Endothelial cell of umbilical vein (primary cell): ENCODE results near the gene RNU2-63P. TPM values are rescaled to one million over a fixed set of nuclear protein-coding genes. Genes with fewer than 3 reads are reported as not detected.

Experiments
- BruUV-seq: library from RNA; stranded (reverse); fragments of 400-500 nt; replicated peaks from 2 replicates; lab custom pipeline; 2021; lab: Mats Ljungman, UMichigan
- CTCF ChIA-PET: fragments of 300-600, 350-600 bp; sonication (Branson Sonifier 250); formaldehyde crosslinking; loops from one replicate; lab custom pipeline; 2021; ENCODE audit warnings: antibody characterized with exemption, inconsistent platforms; lab: Charles Lee
- POLR2A ChIA-PET: fragments of 300-600, 350-600 bp; sonication (Branson Sonifier 250); formaldehyde crosslinking; loops from one replicate; lab custom pipeline; 2021; ENCODE audit warnings: antibody characterized with exemption, inconsistent platforms; lab: Charles Lee
- DNase-seq: peaks from one replicate; pipeline ENCODE4 v3.0.0-alpha.2; 2011; ENCODE audit warnings: low read depth, low spot score
- FAIRE-seq: peaks from 2 replicates; lab custom pipeline; 2011; peaks lifted over from hg19 to GRCh38; lab: Jason Lieb, UNC
- H2AFZ ChIP-seq: 2 replicates; pipeline ENCODE4 v1.6.0; 2012; ENCODE audit warnings: low read depth, low read length, control low read depth, inconsistent platforms
- H3K27ac ChIP-seq: 2 replicates; pipeline ENCODE4 v1.5.1; 2011; ENCODE audit warnings: low read depth, mild to moderate bottlenecking, control low read depth, low read length, moderate library complexity; ENCODE audit not compliant: insufficient read depth
- H3K27me3 ChIP-seq, 2 experiments: 2 replicates each; pipeline versions ENCODE4 v1.6.0 to v1.6.1; 2011; ENCODE audit warnings: low read length in 2 of 2, mixed read lengths in 1 of 2; ENCODE audit not compliant: control insufficient read depth in 2 of 2, insufficient read depth in 2 of 2
- H3K36me3 ChIP-seq, 2 experiments: 2 replicates in 1 of 2; 3 replicates in 1 of 2; pipeline ENCODE4 v1.5.1; 2011; ENCODE audit warnings: low read length in 2 of 2, mild to moderate bottlenecking in 1 of 2, moderate library complexity in 1 of 2; ENCODE audit not compliant: control insufficient read depth in 2 of 2, insufficient read depth in 2 of 2; ENCODE audit errors: extremely low read depth in 1 of 2
- H3K4me1 ChIP-seq: 3 replicates; pipeline ENCODE4 v1.5.1; 2011; ENCODE audit warnings: mild to moderate bottlenecking, low read length; ENCODE audit not compliant: control insufficient read depth, insufficient read depth; ENCODE audit errors: extremely low read depth
- H3K4me2 ChIP-seq: 2 replicates; pipeline ENCODE4 v1.6.1; 2011; ENCODE audit warnings: low read length, control low read depth, mixed read lengths; ENCODE audit not compliant: insufficient read depth
- H3K4me3 ChIP-seq, 3 experiments: fragments of 200-600 bp in 1 of 3; sonication (generic), shearing (Covaris generic) in 1 of 3; replicated peaks in 1 of 3; 2 replicates each; pipeline ENCODE4 v1.5.1; 2011 to 2016; ENCODE audit warnings: control low read depth in 3 of 3, low read length in 3 of 3, mild to moderate bottlenecking in 2 of 3, inconsistent platforms in 1 of 3, low read depth in 1 of 3, moderate library complexity in 1 of 3; ENCODE audit not compliant: insufficient read depth in 1 of 3
- H3K79me2 ChIP-seq: 2 replicates; pipeline ENCODE4 v1.6.0; 2012; ENCODE audit warnings: low read length, inconsistent platforms; ENCODE audit not compliant: control insufficient read depth, insufficient read depth
- H3K9ac ChIP-seq: replicated peaks from 2 replicates; pipeline ENCODE3; 2011; ENCODE audit warnings: low read length, control low read depth; ENCODE audit not compliant: insufficient read depth; ENCODE audit errors: extremely low read depth
- H3K9me1 ChIP-seq: replicated peaks from 3 replicates; pipeline ENCODE4 v1.6.0; 2011; ENCODE audit warnings: mild to moderate bottlenecking, low read length; ENCODE audit not compliant: control insufficient read depth, insufficient read depth; ENCODE audit errors: extremely low read depth
- H3K9me3 ChIP-seq: replicated peaks from 2 replicates; pipeline ENCODE4 v1.5.1; 2012; ENCODE audit warnings: low read length, inconsistent platforms; ENCODE audit not compliant: control insufficient read depth, insufficient read depth
- H4K20me1 ChIP-seq: replicated peaks from 2 replicates; pipeline ENCODE3; 2011; ENCODE audit warnings: mild to moderate bottlenecking, low read length; ENCODE audit not compliant: control insufficient read depth, insufficient read depth; ENCODE audit errors: extremely low read depth
- EZH2 ChIP-seq: IDR thresholded peaks from 2 replicates; pipeline ENCODE4 v1.6.1; 2012; ENCODE audit warnings: borderline replicate concordance, low read depth, mild to moderate bottlenecking, moderate library complexity, low read length, inconsistent platforms; ENCODE audit not compliant: severe bottlenecking
- FOS ChIP-seq: IDR thresholded peaks from 2 replicates; pipeline ENCODE4 v1.6.1; 2011; ENCODE audit warnings: mild to moderate bottlenecking, low read length, moderate library complexity, borderline replicate concordance; ENCODE audit not compliant: insufficient read depth
- GATA2 ChIP-seq: IDR thresholded peaks from 2 replicates; pipeline ENCODE4 v1.7.0; 2011; ENCODE audit warnings: low read depth, mild to moderate bottlenecking, moderate library complexity, mixed read lengths, low read length; ENCODE audit not compliant: insufficient read length, insufficient read depth
- JUN ChIP-seq: IDR thresholded peaks from 2 replicates; pipeline ENCODE4 v1.6.1; 2011; ENCODE audit warnings: borderline replicate concordance, low read depth; ENCODE audit not compliant: insufficient read length, insufficient read depth
- MYC ChIP-seq: IDR thresholded peaks from one replicate; pipeline ENCODE4 v1.6.1; 2011; ENCODE audit warnings: mild to moderate bottlenecking, low read depth, low read length
- POLR2A ChIP-seq: IDR thresholded peaks from 2 replicates; pipeline ENCODE4 v1.6.1; 2012; ENCODE audit warnings: low read depth, mild to moderate bottlenecking, control low read depth, low read length
- POLR2AphosphoS5 ChIP-seq: IDR thresholded peaks from 2 replicates; pipeline ENCODE4 v1.6.1; 2012; ENCODE audit warnings: low read depth, mild to moderate bottlenecking, control low read depth, low read length, moderate library complexity; ENCODE audit not compliant: insufficient read depth
- dilution Hi-C: fragments of 300-500 bp; cut with MboI; formaldehyde crosslinking; loops from one replicate; pipeline ENCODE4 v1.15.0; 2019; ENCODE audit warnings: low sequenced_read_pairs; ENCODE audit not compliant: extremely low pct_ligation_motif_present
- intact Hi-C: fragments of 100-400 bp; cut with micrococcal nuclease; formaldehyde crosslinking; loops from one replicate; pipeline ENCODE4 v1.10.0; 2022
- polyA plus RNA-seq, 4 experiments: library from polyadenylated mRNA; depleted of rRNA in 3 of 4; stranded (reverse) in 3 of 4; unstranded in 1 of 4; fragments of >200 nt; gene quantifications; 2 replicates each; pipeline versions ENCODE4 v1.2.1 to v1.2.3, GENCODE V29; 2011 to 2012; ENCODE audit warnings: missing spikeins in 1 of 4
- total RNA-seq: library from RNA; stranded (reverse); gene quantifications from 2 replicates; pipeline ENCODE4 v1.2.3, GENCODE V29; 2021
- TF ChIP-seq, protein P1 (sequence below): IDR thresholded peaks from 2 replicates; pipeline ENCODE4 v1.6.1; 2011; ENCODE audit not compliant: insufficient read depth, insufficient read length
- TF ChIP-seq, protein P2 (sequence below), 2 donors: IDR thresholded peaks; 1 replicate in 1 of 2; 2 replicates in 1 of 2; pipeline ENCODE4 v1.5.1; 2011; ENCODE audit warnings: low read length in 2 of 2, mild to moderate bottlenecking in 2 of 2, moderate library complexity in 2 of 2, control low read depth in 1 of 2, inconsistent platforms in 1 of 2, low read depth in 1 of 2; ENCODE audit not compliant: insufficient read depth in 1 of 2; ENCODE audit errors: extremely low read depth in 1 of 2

The RNU2-63P gene
- total and polyA plus RNA-seq, 2 donors (not counting 3 experiments of a cell fraction or from before 2014, with no cell fraction given), result not detected

GRCh38 chr2:88058191-88058590, 41.8 kb upstream of the RNU2-63P start:
- ChIA-PET CTCF (no interaction called here), POLR2A (no interaction called here)
- Histone ChIP-seq H3K27ac (no peak overlapping the region), H3K4me3 (no peak overlapping the region), H4K20me1 (no peaks in the 10 kb centered on the region), H3K4me2 (no peak overlapping the region), H2AFZ (no peak overlapping the region), H3K36me3 (no peaks in the 10 kb centered on the region), H3K79me2 (peaks cover 23% of the 10 kb centered on the region), H3K9me1 (no peaks in the 10 kb centered on the region), H3K9ac (no peak overlapping the region), H3K9me3 (no peaks in the 10 kb centered on the region), H3K27me3 (peaks cover 1 to 12% of the 10 kb centered on the region in 2 experiments), H3K4me1 (peaks cover 19% of the 10 kb centered on the region)
- DNase-seq, result no peak
- BruUV-seq, result no TSS peak
- no peak for TF ChIP-seq POLR2A
- dilution Hi-C loops, result no loop called here
- FAIRE-seq, result no peak
- intact Hi-C loops, result no loop called here

- no peak overlapping the region for H3K4me2 ChIP-seq
- peaks cover 22% of the 10 kb centered on the region for H3K4me1 ChIP-seq
- no peak overlapping the region for H3K4me3 ChIP-seq
- peaks cover 27% of the 10 kb centered on the region for H3K79me2 ChIP-seq
- no peak overlapping the region for H2AFZ ChIP-seq
- ChIA-PET CTCF (interaction anchor here (1.0 kb wide), 1 partner anchor 103 kb away, joined by 3 read pairs; no protein-coding TSS in a partner anchor), POLR2A (no interaction called here)
- DNase-seq, result no peak
- H4K20me1 ChIP-seq, result no peaks in the 10 kb centered on the region
- H3K36me3 ChIP-seq, result no peaks in the 10 kb centered on the region
- no peaks in the 10 kb centered on the region for H3K9me3 ChIP-seq
- no peak for FAIRE-seq
- no peaks in the 10 kb centered on the region for H3K9me1 ChIP-seq
- H3K27ac ChIP-seq, result no peak overlapping the region
- H3K9ac ChIP-seq, result no peak overlapping the region
- no TSS peak for BruUV-seq
- intact Hi-C loops, result no loop called here
- dilution Hi-C loops, result no loop called here
- peaks cover 0 to 8% of the 10 kb centered on the region in 2 experiments for H3K27me3 ChIP-seq
- no peak for TF ChIP-seq POLR2AphosphoS5
- TF ChIP-seq, protein P1, sequence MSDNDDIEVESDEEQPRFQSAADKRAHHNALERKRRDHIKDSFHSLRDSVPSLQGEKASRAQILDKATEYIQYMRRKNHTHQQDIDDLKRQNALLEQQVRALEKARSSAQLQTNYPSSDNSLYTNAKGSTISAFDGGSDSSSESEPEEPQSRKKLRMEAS, result no peak
- no peak for TF ChIP-seq EZH2
- no peak for TF ChIP-seq MYC
- TF ChIP-seq, protein P2, sequence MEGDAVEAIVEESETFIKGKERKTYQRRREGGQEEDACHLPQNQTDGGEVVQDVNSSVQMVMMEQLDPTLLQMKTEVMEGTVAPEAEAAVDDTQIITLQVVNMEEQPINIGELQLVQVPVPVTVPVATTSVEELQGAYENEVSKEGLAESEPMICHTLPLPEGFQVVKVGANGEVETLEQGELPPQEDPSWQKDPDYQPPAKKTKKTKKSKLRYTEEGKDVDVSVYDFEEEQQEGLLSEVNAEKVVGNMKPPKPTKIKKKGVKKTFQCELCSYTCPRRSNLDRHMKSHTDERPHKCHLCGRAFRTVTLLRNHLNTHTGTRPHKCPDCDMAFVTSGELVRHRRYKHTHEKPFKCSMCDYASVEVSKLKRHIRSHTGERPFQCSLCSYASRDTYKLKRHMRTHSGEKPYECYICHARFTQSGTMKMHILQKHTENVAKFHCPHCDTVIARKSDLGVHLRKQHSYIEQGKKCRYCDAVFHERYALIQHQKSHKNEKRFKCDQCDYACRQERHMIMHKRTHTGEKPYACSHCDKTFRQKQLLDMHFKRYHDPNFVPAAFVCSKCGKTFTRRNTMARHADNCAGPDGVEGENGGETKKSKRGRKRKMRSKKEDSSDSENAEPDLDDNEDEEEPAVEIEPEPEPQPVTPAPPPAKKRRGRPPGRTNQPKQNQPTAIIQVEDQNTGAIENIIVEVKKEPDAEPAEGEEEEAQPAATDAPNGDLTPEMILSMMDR (IDR thresholded peaks at IDR 0.05; ENCODE audit: extremely low read depth in 1 of 2, insufficient read depth in 1 of 2, low read depth in 1 of 2, low read length in 2 of 2), result no peak
- TF ChIP-seq POLR2A, result no peak
- no peak for TF ChIP-seq JUN
- no peak for TF ChIP-seq FOS
- no peak for TF ChIP-seq GATA2
Measured at GRCh38 chr2:88057437-88057844, 41.1 kb upstream of the RNU2-63P start.
